ENCODE data around the gene SLC16A3. TPM values are rescaled to one million over a fixed set of nuclear protein-coding genes. Genes with fewer than 3 reads are reported as not detected.
"Not testable (repeated sequence)": the region's sequence is repeated elsewhere in the genome, so short reads cannot be mapped to it uniquely, and the experiment has no call there.

SLC16A3 gene
- total and polyA plus RNA-seq, 11 donors = 6.5 to 56.0 (median 12.9) TPM

GRCh38 chr17:82255402-82255972, 26.6 kb downstream of the SLC16A3 start:
- 81 to 84% (median 82%) methylated on average over 15 of the region's 15 CpGs for WGBS, 4 donors
- Histone ChIP-seq H3K27me3 (no peaks in the 10 kb centered on the region), H3K4me1 (peaks cover 0 to 9% (median 0%) of the 10 kb centered on the region in 12 donors), H3K4me3 (no peak overlapping the region), H3K27ac (no peak overlapping the region), H3K36me3 (peaks cover 6 to 86% (median 80%) of the 10 kb centered on the region in 9 donors), H3K9me3 (no peaks in the 10 kb centered on the region)
- intact Hi-C loops (cut with DNase I) = no loop called here
- ATAC-seq (peak in 1 of 4 donors; percentile 41), DNase-seq (no peak)
- TF ChIP-seq, protein P1, sequence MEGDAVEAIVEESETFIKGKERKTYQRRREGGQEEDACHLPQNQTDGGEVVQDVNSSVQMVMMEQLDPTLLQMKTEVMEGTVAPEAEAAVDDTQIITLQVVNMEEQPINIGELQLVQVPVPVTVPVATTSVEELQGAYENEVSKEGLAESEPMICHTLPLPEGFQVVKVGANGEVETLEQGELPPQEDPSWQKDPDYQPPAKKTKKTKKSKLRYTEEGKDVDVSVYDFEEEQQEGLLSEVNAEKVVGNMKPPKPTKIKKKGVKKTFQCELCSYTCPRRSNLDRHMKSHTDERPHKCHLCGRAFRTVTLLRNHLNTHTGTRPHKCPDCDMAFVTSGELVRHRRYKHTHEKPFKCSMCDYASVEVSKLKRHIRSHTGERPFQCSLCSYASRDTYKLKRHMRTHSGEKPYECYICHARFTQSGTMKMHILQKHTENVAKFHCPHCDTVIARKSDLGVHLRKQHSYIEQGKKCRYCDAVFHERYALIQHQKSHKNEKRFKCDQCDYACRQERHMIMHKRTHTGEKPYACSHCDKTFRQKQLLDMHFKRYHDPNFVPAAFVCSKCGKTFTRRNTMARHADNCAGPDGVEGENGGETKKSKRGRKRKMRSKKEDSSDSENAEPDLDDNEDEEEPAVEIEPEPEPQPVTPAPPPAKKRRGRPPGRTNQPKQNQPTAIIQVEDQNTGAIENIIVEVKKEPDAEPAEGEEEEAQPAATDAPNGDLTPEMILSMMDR (IDR thresholded peaks at IDR 0.05) = no peak
- no peak for TF ChIP-seq POLR2A (IDR thresholded peaks at IDR 0.05)

- no peak overlapping the region for H3K27ac ChIP-seq
- peaks cover 4 to 86% (median 80%) of the 10 kb centered on the region in 9 donors for H3K36me3 ChIP-seq
- H3K9me3 ChIP-seq = no peaks in the 10 kb centered on the region
- H3K4me1 ChIP-seq = peaks cover 0 to under 1% (median 0%) of the 10 kb centered on the region in 12 donors
- no peak overlapping the region for H3K4me3 ChIP-seq
- intact Hi-C loops (cut with DNase I) = loop anchor here in 1 of 10 donors (2.0 kb wide), 1 partner anchor 14 kb away; no protein-coding TSS in a partner anchor
- TF ChIP-seq, protein P1 (IDR thresholded peaks at IDR 0.05) = no peak
- no peak for TF ChIP-seq POLR2A (IDR thresholded peaks at IDR 0.05)
- ATAC-seq (no peak), DNase-seq (no peak)
- no peaks in the 10 kb centered on the region for H3K27me3 ChIP-seq
- 91 to 95% (median 93%) methylated on average over 14 of the region's 14 CpGs for WGBS, 4 donors
These were observed 27.5 kb downstream of the SLC16A3 start for GRCh38 chr17:82256242-82256885.

DNA sequence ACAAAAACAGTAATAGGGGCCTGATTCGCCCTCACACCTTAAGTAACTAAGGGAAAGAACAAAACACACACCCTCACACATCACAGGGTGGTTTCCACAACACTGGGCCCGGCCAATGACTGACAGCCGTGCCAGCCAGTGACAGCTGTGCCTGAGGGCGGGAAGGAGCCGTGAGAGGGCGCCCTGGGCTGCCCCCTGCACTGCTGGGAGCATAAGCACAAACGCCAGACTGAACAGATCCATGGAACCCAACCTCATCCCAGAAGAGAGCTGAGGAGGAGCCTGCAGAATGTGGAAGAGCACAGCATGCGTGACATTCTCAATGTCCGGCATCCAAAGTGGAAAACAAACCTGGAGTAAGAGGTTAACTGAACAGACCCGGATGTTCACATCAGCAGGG, 28.6 kb downstream of the SLC16A3 start:
- intact Hi-C loops (cut with DNase I) = loop anchor here in 1 of 10 donors (2.0 kb wide), 1 partner anchor 13 kb away; no protein-coding TSS in a partner anchor
- H3K36me3 ChIP-seq = peaks cover 4 to 86% (median 80%) of the 10 kb centered on the region in 9 donors
- 60 to 68% (median 65%) methylated on average over 10 of the region's 10 CpGs for WGBS, 4 donors
- H3K27me3 ChIP-seq = no peaks in the 10 kb centered on the region
- H3K4me1 ChIP-seq = no peaks in the 10 kb centered on the region
- H3K9me3 ChIP-seq = no peaks in the 10 kb centered on the region
- TF ChIP-seq POLR2A (IDR thresholded peaks at IDR 0.05) = no peak
- TF ChIP-seq, protein P1 (IDR thresholded peaks at IDR 0.05) = no peak
- ATAC-seq (peak; percentile 69 to 84 (median 80)), DNase-seq (no peak)
- H3K4me3 ChIP-seq = no peak overlapping the region
- no peak overlapping the region for H3K27ac ChIP-seq

GRCh38 chr17:82258555-82258954, 29.7 kb downstream of the SLC16A3 start:
- no peaks in the 10 kb centered on the region for H3K9me3 ChIP-seq
- intact Hi-C loops (cut with DNase I) = no loop called here
- peaks cover 2 to 86% (median 80%) of the 10 kb centered on the region in 9 donors for H3K36me3 ChIP-seq
- H3K4me3 ChIP-seq = no peak overlapping the region
- no peaks in the 10 kb centered on the region for H3K27me3 ChIP-seq
- ATAC-seq = no peak
- H3K27ac ChIP-seq = no peak overlapping the region
- no peak for TF ChIP-seq POLR2A (IDR thresholded peaks at IDR 0.05)
- TF ChIP-seq, protein P1 (IDR thresholded peaks at IDR 0.05) = no peak
- WGBS, 4 donors = 67 to 73% (median 71%) methylated on average over 5 of the region's 5 CpGs
- DNase-seq = no peak
- H3K4me1 ChIP-seq = no peaks in the 10 kb centered on the region

DNA sequence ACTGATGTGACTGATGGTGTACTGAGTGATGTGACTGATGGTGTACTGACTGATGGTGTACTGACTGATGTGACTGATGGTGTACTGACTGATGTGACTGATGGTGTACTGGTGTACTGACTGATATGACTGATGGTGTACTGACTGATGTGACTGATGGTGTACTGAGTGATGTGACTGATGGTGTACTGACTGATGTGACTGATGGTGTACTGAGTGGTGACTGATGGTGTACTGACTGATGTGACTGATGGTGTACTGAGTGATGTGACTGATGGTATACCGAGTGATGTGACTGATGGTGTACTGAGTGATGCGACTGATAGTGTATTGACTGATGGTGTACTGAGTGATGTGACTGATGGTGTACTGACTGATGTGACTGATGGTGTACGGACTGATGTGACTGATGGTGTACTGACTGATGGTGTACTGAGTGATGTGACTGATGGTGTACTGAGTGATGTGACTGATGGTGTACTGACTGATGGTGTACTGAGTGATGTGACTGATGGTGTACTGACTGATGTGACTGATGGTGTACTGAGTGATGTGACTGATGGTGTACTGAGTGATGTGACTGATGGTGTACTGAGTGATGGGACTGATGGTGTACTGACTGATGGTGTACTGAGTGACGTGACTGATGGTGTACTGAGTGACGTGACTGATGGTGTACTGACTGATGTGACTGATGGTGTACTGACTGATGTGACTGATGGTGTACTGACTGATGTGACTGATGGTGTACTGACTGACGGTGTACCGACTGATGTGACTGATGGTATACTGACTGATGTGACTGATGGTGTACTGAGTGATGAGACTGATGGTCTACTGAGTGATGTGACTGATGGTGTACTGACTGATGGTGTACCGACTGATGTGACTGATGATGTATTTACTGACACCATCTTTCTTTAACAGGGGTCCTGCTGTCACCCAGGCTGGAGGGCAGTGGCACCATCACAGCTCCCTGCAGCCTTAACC, 31.4 kb downstream of the SLC16A3 start:
- H3K4me3 ChIP-seq; H3K9me3 ChIP-seq; DNase-seq; H3K27me3 ChIP-seq; intact Hi-C loops (cut with DNase I); H3K27ac ChIP-seq; ATAC-seq; H3K4me1 ChIP-seq: not testable (repeated sequence)
- H3K36me3 ChIP-seq = peaks cover 4 to 100% (median 93%) of the 10 kb centered on the region in 9 donors
- 84 to 93% (median 89%) methylated on average over 8 of the region's 8 CpGs for WGBS, 4 donors

All from heart left ventricle (tissue), 16 donors.